Tibial nerve (tissue), 4 donors: ENCODE measurements around the gene RPS27. TPM values are rescaled to one million over a fixed set of nuclear protein-coding genes. Genes with fewer than 3 reads are reported as not detected.
A peak's percentile ranks its signal among the peaks of the same experiment; 100 is the strongest.

ENCODE experiments used
- DNase-seq, 2 donors: peaks; one replicate each; pipeline ENCODE4 v3.0.0-alpha.2; 2019; ENCODE audit warnings: low spot score in 2 of 2
- H3K27ac ChIP-seq, 4 donors: fragments of 200-600 bp; sonication (generic) in 3 of 4; one replicate each; pipeline ENCODE4 v1.5.1; 2017 to 2019; ENCODE audit warnings: mild to moderate bottlenecking in 1 of 4
- H3K27me3 ChIP-seq, 2 donors: fragments of 200-600 bp; sonication (generic) in 1 of 2; one replicate each; pipeline versions ENCODE4 v1.5.1 to v1.6.0; 2017 to 2019
- H3K36me3 ChIP-seq, 3 donors: fragments of 200-600 bp; sonication (generic); one replicate each; pipeline ENCODE4 v1.5.1; 2018 to 2019
- H3K4me1 ChIP-seq, 4 donors: fragments of 200-600 bp; sonication (generic) in 3 of 4; one replicate each; pipeline ENCODE4 v1.5.1; 2017 to 2019
- H3K4me3 ChIP-seq, 4 donors: fragments of 200-600 bp; sonication (generic) in 3 of 4; one replicate each; pipeline ENCODE4 v1.5.1; 2017 to 2019; ENCODE audit warnings: mild to moderate bottlenecking in 1 of 4, moderate library complexity in 1 of 4
- H3K9me3 ChIP-seq, 4 donors: fragments of 200-600 bp; sonication (generic) in 3 of 4; one replicate each; pipeline ENCODE4 v1.5.1; 2017 to 2019
- EP300 ChIP-seq, 2 donors: sonication (generic); formaldehyde crosslinking; IDR thresholded peaks; one replicate each; pipeline ENCODE4 v1.6.1; 2017; ENCODE audit warnings: antibody characterized with exemption in 2 of 2, mild to moderate bottlenecking in 1 of 2
- POLR2A ChIP-seq, 2 donors: fragments of 450-650 bp; IDR thresholded peaks; one replicate each; pipeline ENCODE4 v1.6.1; 2017; ENCODE audit warnings: antibody characterized with exemption in 2 of 2, mild to moderate bottlenecking in 2 of 2, moderate library complexity in 2 of 2
- WGBS, 2 donors: methylation state at CpG; one replicate each; pipeline ENCODE4 v1.1.5; 2018; 5-methylcytosine and 5-hydroxymethylcytosine counted together
- total RNA-seq, 4 donors: library from RNA; depleted of rRNA; stranded (reverse); fragments of >200 nt; gene quantifications; one replicate each; pipeline ENCODE4 v1.1.0, GENCODE V29; 2016
- TF ChIP-seq, protein P1 (sequence below), 5 experiments: fragments of 200-600 bp in 3 of 5; fragments of 450-650 bp in 2 of 5; sonication (generic) in 3 of 5; IDR thresholded peaks; one replicate each; pipeline ENCODE4 v1.5.1; 2016 to 2019; ENCODE audit warnings: antibody characterized with exemption in 5 of 5, mild to moderate bottlenecking in 3 of 5, moderate library complexity in 2 of 5

The RPS27 gene
- total RNA-seq, 4 donors from 2014 or later = 1,383 to 1,928 (median 1,729) TPM

DNA sequence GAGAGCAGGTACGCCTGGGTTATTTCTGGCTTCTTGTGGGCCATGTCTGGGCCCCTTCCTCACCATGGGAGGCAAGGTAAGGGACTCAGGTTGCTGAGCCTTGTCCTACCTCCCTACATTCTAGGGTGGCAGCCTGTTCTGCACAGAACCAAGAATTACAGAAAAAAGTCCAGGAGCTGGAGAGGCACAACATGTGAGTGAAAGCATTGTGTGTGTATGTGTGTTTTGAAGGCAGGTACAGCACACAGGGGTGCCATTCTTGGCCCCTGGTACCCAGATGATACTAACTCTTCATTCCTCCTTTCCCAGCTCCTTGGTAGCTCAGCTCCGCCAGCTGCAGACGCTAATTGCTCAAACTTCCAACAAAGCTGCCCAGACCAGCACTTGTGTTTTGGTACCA, 17.5 kb upstream of the RPS27 start:
- H3K27ac ChIP-seq = no peak overlapping the region
- H3K4me1 ChIP-seq = peaks cover 0 to 27% (median 15%) of the 10 kb centered on the region in 4 donors
- DNase-seq = no peak
- H3K36me3 ChIP-seq = peaks cover 0 to 40% (median 0%) of the 10 kb centered on the region in 3 donors
- H3K9me3 ChIP-seq = no peaks in the 10 kb centered on the region
- 92 to 93% methylated on average over 3 of the region's 3 CpGs for WGBS, 2 donors
- TF ChIP-seq EP300 (IDR thresholded peaks at IDR 0.05) = no peak
- no peak for TF ChIP-seq POLR2A (IDR thresholded peaks at IDR 0.05)
- TF ChIP-seq, protein P1, sequence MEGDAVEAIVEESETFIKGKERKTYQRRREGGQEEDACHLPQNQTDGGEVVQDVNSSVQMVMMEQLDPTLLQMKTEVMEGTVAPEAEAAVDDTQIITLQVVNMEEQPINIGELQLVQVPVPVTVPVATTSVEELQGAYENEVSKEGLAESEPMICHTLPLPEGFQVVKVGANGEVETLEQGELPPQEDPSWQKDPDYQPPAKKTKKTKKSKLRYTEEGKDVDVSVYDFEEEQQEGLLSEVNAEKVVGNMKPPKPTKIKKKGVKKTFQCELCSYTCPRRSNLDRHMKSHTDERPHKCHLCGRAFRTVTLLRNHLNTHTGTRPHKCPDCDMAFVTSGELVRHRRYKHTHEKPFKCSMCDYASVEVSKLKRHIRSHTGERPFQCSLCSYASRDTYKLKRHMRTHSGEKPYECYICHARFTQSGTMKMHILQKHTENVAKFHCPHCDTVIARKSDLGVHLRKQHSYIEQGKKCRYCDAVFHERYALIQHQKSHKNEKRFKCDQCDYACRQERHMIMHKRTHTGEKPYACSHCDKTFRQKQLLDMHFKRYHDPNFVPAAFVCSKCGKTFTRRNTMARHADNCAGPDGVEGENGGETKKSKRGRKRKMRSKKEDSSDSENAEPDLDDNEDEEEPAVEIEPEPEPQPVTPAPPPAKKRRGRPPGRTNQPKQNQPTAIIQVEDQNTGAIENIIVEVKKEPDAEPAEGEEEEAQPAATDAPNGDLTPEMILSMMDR (IDR thresholded peaks at IDR 0.05) = no peak
- no peaks in the 10 kb centered on the region for H3K27me3 ChIP-seq
- H3K4me3 ChIP-seq = no peak overlapping the region

DNA sequence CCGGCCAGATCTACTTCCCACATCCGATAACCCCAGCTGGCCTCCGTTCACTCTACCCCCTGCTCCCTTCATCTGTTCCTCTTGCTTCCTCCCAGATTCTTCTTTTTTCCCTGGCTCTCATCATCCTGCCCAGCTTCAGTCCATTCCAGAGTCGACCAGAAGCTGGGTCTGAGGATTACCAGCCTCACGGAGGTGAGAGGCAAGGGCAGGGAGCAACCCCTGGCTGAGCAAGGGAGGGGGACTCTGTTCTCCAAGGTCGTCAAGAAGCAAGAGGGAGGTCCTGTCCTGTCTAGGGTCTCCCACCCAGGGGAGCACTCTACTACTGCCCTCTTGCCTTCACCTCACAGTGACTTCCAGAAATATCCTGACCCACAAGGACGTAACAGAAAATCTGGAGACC, 17.0 kb upstream of the RPS27 start:
- 71 to 77% methylated on average over 7 of the region's 7 CpGs for WGBS, 2 donors
- H3K4me3 ChIP-seq = no peak overlapping the region
- H3K27ac ChIP-seq = no peak overlapping the region
- TF ChIP-seq, protein P1 (IDR thresholded peaks at IDR 0.05) = no peak
- TF ChIP-seq EP300 (IDR thresholded peaks at IDR 0.05) = no peak
- no peak for TF ChIP-seq POLR2A (IDR thresholded peaks at IDR 0.05)
- no peaks in the 10 kb centered on the region for H3K27me3 ChIP-seq
- peaks cover 0 to 40% (median 0%) of the 10 kb centered on the region in 3 donors for H3K36me3 ChIP-seq
- H3K9me3 ChIP-seq = no peaks in the 10 kb centered on the region
- H3K4me1 ChIP-seq = peaks cover 0 to 27% (median 14%) of the 10 kb centered on the region in 4 donors
- DNase-seq = no peak

DNA sequence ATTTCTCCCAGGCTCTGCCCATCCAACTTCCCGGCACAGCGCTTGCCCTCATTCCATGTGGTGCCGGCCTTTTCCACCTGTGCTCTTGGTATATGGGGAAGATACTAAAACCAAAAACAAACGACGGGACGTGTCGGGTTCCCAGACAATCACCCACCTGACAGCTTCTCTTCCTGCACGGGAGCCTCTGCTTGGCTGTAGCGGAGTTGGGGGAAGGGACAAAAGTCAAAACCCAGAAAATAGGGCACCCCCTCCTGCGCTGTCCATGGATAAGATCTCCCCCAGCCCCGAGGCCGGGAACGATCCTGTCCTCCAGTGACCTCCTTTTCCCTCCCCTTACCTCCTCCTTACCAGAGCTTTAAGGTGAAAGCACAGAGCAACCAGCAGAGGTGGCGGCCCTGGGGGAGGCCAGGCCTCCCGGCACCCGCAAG, 13.7 kb upstream of the RPS27 start:
- no peaks in the 10 kb centered on the region for H3K9me3 ChIP-seq
- H3K27ac ChIP-seq = peak overlapping the region; percentile 82 to 98 (median 94)
- 1 to 2% methylated on average over 16 of the region's 16 CpGs for WGBS, 2 donors
- DNase-seq = no peak
- TF ChIP-seq, protein P1 (IDR thresholded peaks at IDR 0.05) = no peak
- TF ChIP-seq POLR2A (IDR thresholded peaks at IDR 0.05) = no peak
- no peak for TF ChIP-seq EP300 (IDR thresholded peaks at IDR 0.05)
- no peaks in the 10 kb centered on the region for H3K27me3 ChIP-seq
- H3K4me3 ChIP-seq = peak overlapping the region; percentile 83 to 100 (median 98)
- H3K36me3 ChIP-seq = peaks cover 0 to 59% (median 0%) of the 10 kb centered on the region in 3 donors
- H3K4me1 ChIP-seq = peaks cover 0 to 24% (median 12%) of the 10 kb centered on the region in 4 donors

- TF ChIP-seq EP300 (IDR thresholded peaks at IDR 0.05) = peak; percentile 31 to 96
- TF ChIP-seq, protein P1 (IDR thresholded peaks at IDR 0.05) = peak in 1 of 5 experiments; percentile 45
- TF ChIP-seq POLR2A (IDR thresholded peaks at IDR 0.05) = peak; percentile 86 to 96
- WGBS, 2 donors = 0% methylated on average over 54 to 75 of the region's 75 CpGs
- Histone ChIP-seq H3K9me3 (no peaks in the 10 kb centered on the region), H3K27ac (peak within 1 kb of the TSS; percentile 82 to 98 (median 94)), H3K4me3 (peak within 1 kb of the TSS; percentile 83 to 100 (median 98)), H3K36me3 (peaks cover 0 to 59% (median 0%) of the 10 kb centered on the region in 3 donors), H3K4me1 (peaks cover 0 to 27% (median 12%) of the 10 kb centered on the region in 4 donors), H3K27me3 (no peaks in the 10 kb centered on the region)
- peak; percentile 87 to 92 for DNase-seq
Measured at GRCh38 chr1:153977250-153978240, 13.0 kb upstream of the RPS27 start, which contains the start of gene JTB. TSS of gene JTB (minus strand) at chr1:153977674. CDS start at chr1:153977252, 422 bp downstream.
